ENCODE measurements around the gene C19orf81. TPM values are rescaled to one million over a fixed set of nuclear protein-coding genes. Genes with fewer than 3 reads are reported as not detected.

Gene C19orf81
- total and polyA plus RNA-seq, 9 of the 15 experiments (the other 6 are each of a cell fraction or from before 2014, with no cell fraction given) = 2.5 to 42.9 (median 33.0) TPM; not detected in 4

DNA sequence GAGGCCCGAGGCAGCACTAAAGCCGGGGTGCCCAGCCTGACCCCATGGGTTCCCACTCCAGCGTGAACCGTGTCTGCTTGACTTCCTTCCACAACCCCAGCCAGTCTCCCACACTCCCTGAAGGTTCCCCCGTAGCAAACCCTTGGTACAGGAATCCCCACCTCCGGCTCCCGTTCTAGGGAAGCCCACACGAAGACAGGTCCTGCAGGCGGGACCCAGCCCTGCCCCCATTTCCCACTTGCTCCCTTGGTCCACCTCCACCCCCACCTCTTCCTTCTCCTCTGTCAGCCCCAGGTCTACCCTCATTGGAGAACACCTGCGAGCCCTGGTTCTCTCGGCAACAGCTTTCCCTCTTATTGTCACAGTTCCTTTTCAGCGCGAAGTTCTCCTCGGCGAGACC lies 23.9 kb downstream of the C19orf81 start:
- H3K79me2 ChIP-seq (ENCODE audit: control insufficient read depth, insufficient read depth, low read length) = no peaks in the 10 kb centered on the region
- no TSS peak for BruUV-seq (replicated peaks)
- no peak for DNase-seq (ENCODE audit: extremely low read depth in 1 of 4, low spot score in 3 of 4)

More for the DNA sequence above, 23.9 kb downstream of the C19orf81 start:
- no peak for TF ChIP-seq HIVEP1 (CRISPR knock-in tag; IDR thresholded peaks at IDR 0.05)
- TF ChIP-seq RBM25 (IDR thresholded peaks at IDR 0.05; ENCODE audit: low read depth, low read length, severe bottlenecking) = no peak
- TF ChIP-seq MBD2 (IDR thresholded peaks at IDR 0.05; ENCODE audit: borderline replicate concordance, low read depth) = no peak
- TF ChIP-seq ZNF324 (CRISPR knock-in tag; IDR thresholded peaks at IDR 0.05) = no peak
- no peak for TF ChIP-seq KDM4B (IDR thresholded peaks at IDR 0.05; ENCODE audit: borderline replicate concordance in 2 of 2, low read depth in 1 of 2)
- no peak for TF ChIP-seq JUN (IDR thresholded peaks at IDR 0.05; ENCODE audit: borderline replicate concordance, low read depth, low read length)
- TF ChIP-seq JUN (CRISPR knock-in tag; IDR thresholded peaks at IDR 0.05; ENCODE audit: borderline replicate concordance) = no peak
- no peak for TF ChIP-seq ZFP1 (CRISPR knock-in tag; IDR thresholded peaks at IDR 0.05)
- TF ChIP-seq, protein P1, sequence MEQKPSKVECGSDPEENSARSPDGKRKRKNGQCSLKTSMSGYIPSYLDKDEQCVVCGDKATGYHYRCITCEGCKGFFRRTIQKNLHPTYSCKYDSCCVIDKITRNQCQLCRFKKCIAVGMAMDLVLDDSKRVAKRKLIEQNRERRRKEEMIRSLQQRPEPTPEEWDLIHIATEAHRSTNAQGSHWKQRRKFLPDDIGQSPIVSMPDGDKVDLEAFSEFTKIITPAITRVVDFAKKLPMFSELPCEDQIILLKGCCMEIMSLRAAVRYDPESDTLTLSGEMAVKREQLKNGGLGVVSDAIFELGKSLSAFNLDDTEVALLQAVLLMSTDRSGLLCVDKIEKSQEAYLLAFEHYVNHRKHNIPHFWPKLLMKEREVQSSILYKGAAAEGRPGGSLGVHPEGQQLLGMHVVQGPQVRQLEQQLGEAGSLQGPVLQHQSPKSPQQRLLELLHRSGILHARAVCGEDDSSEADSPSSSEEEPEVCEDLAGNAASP (IDR thresholded peaks at IDR 0.05) = no peak
- TF ChIP-seq MYNN (IDR thresholded peaks at IDR 0.05) = no peak
- TF ChIP-seq MYNN (CRISPR knock-in tag; IDR thresholded peaks at IDR 0.05) = no peak
- TF ChIP-seq ZNF274 (IDR thresholded peaks at IDR 0.05; ENCODE audit: borderline replicate concordance, low read depth, low read length) = no peak
- no peak for TF ChIP-seq PRMT5 (CRISPR knock-in tag; IDR thresholded peaks at IDR 0.05)
- TF ChIP-seq TFAM (CRISPR knock-in tag; conservative IDR thresholded peaks at IDR 0.05) = no peak
- TF ChIP-seq MEF2A (IDR thresholded peaks at IDR 0.05; ENCODE audit: control insufficient read depth, low read depth, low read length) = no peak
- TF ChIP-seq EWSR1 (IDR thresholded peaks at IDR 0.05; ENCODE audit: borderline replicate concordance, low read depth, partially characterized antibody) = no peak
- TF ChIP-seq ZNF395 (CRISPR knock-in tag; IDR thresholded peaks at IDR 0.05) = no peak
- Histone ChIP-seq H3K4me3 (no peak overlapping the region), H2AFZ (ENCODE audit: low read depth, low read length) (no peak overlapping the region), H3K4me2 (ENCODE audit: insufficient read depth, low read length) (no peak overlapping the region), H3K9ac (ENCODE audit: insufficient read depth in 1 of 2, low read depth in 2 of 2, low read length in 2 of 2) (peak overlapping the region in 1 of 2 experiments; percentile 26; a peak in 1 of 4 replicates), H4K20me1 (replicated peaks; ENCODE audit: control insufficient read depth, insufficient read depth, low read length) (peaks cover 9% of the 10 kb centered on the region; the same call in 1 of the 2 replicates), H3K9me3 (replicated peaks; ENCODE audit: control insufficient read depth, insufficient read depth, low read depth, low read length) (no peaks in the 10 kb centered on the region), H3K9me1 (ENCODE audit: control insufficient read depth, insufficient read depth, low read length) (no peaks in the 10 kb centered on the region), H3K27ac (ENCODE audit: extremely low read depth, low read depth, low read length) (no peak overlapping the region), H3K36me3 (ENCODE audit: control insufficient read depth, insufficient read depth, low read length) (no peaks in the 10 kb centered on the region), H3K4me1 (replicated peaks in 1 of 2; ENCODE audit: control insufficient read depth in 2 of 2, insufficient read depth in 2 of 2, low read length in 2 of 2) (peaks cover 0 to 11% of the 10 kb centered on the region in 2 experiments; a peak in 3 of 5 replicates), H3K27me3 (ENCODE audit: control insufficient read depth in 2 of 2, insufficient read depth in 2 of 2, low read length in 2 of 2) (peaks cover 19 to 38% of the 10 kb centered on the region in 2 experiments)
- no peak for FAIRE-seq
- ATAC-seq = no peak
- intact Hi-C loops (cut with micrococcal nuclease) (no loop called here), in situ Hi-C loops (cut with MboI) (no loop called here)
- ChIA-PET POLR2A (interaction anchor here (0.5 kb wide), 1 partner anchor 52 kb away, joined by 4 read pairs; no protein-coding TSS in a partner anchor), CTCF (ENCODE audit: low intra/inter-chr PET ratio) (interaction anchor here (0.6 kb wide), 1 partner anchor 531 kb away, joined by 3 read pairs; no protein-coding TSS in a partner anchor)
- 27% methylated on average over 13 of the region's 15 CpGs for WGBS (ENCODE audit: insufficient coverage, low coverage, missing lambda C conversion rate)

Measured in K562 (cell line).